Ovary (tissue), 9 donors: Measurements from ENCODE around the gene IPO9. TPM values are rescaled to one million over a fixed set of nuclear protein-coding genes. Genes with fewer than 3 reads are reported as not detected.

Source experiments
- DNase-seq, 5 donors: peaks; one replicate each; pipeline ENCODE4 v3.0.0-alpha.2; 2019 to 2020
- H3K27ac ChIP-seq, 2 donors: fragments of 200-600 bp; one replicate each; pipeline versions ENCODE4 v1.5.1 to v1.8.0; 2019 to 2022
- H3K27me3 ChIP-seq: fragments of 200-600 bp; one replicate; pipeline ENCODE4 v1.8.0; 2022
- H3K36me3 ChIP-seq: fragments of 200-600 bp; sonication (generic); one replicate; pipeline ENCODE4 v1.5.1; 2019
- H3K4me1 ChIP-seq: one replicate; pipeline ENCODE4 v1.8.1; 2013; ENCODE audit warnings: mild to moderate bottlenecking, moderate library complexity; ENCODE audit not compliant: insufficient read depth
- H3K4me3 ChIP-seq: fragments of 200-600 bp; sonication (generic); one replicate; pipeline ENCODE4 v1.5.1; 2017
- H3K9me3 ChIP-seq, 2 donors: fragments of 200-600 bp in 1 of 2; sonication (generic) in 1 of 2; one replicate each; pipeline versions ENCODE4 v1.5.1 to v1.8.1; 2013 to 2019; ENCODE audit warnings: mild to moderate bottlenecking in 1 of 2, moderate library complexity in 1 of 2
- EP300 ChIP-seq: sonication (generic); formaldehyde crosslinking; IDR thresholded peaks from one replicate; pipeline ENCODE4 v1.6.1; 2017; ENCODE audit warnings: antibody characterized with exemption
- POLR2A ChIP-seq: fragments of 450-650 bp; IDR thresholded peaks from one replicate; pipeline ENCODE4 v1.6.1; 2017; ENCODE audit warnings: antibody characterized with exemption, mild to moderate bottlenecking, moderate library complexity
- WGBS, 3 donors: extraction: QIAGEN DNeasy Blood & Tissue Kit in 1 of 3; methylation state at CpG; one replicate each; pipeline versions ENCODE4 v1.1.5 to v1.1.7; 2013 to 2017; 5-methylcytosine and 5-hydroxymethylcytosine counted together
- intact Hi-C, 4 donors: fragments of 100-400 bp; cut with DNase I; formaldehyde crosslinking; loops; one replicate each; pipeline versions ENCODE4 v1.11.0 to v1.15.1; 2022 to 2023
- polyA plus RNA-seq, 2 donors: library from polyadenylated mRNA; stranded (reverse); fragments of 200-250 nt in 1 of 2; fragments of 350-450 nt in 1 of 2; fragmentation: Illumina TruSeq in 1 of 2; extraction: RNeasy Lipid Tissue Mini Kit (QIAGEN cat#74804) in 1 of 2; gene quantifications; one replicate each; pipeline ENCODE4 v1.2.3, GENCODE V29; 2013 to 2014
- total RNA-seq, 7 donors: library from RNA; depleted of rRNA in 2 of 7; stranded (reverse); fragments of >200 nt in 2 of 7; fragmentation: NEBNext Ultra II Directional in 3 of 7; extraction: Animal tissue kit (Norgen Biotek cat#: 25700) in 3 of 7; gene quantifications; one replicate each; pipeline versions ENCODE4 v1.1.0 to v1.2.4, GENCODE V29; 2016 to 2023
- TF ChIP-seq, protein P1 (sequence below), 3 donors: fragments of 450-650 bp in 2 of 3; fragments of 200-600 bp in 1 of 3; IDR thresholded peaks; one replicate each; pipeline versions ENCODE4 v1.5.1 to v1.8.0; 2016 to 2022; ENCODE audit warnings: antibody characterized with exemption in 3 of 3, mild to moderate bottlenecking in 1 of 3
- donor health status: DM: no; HTN: no; CAD: no; lungs with moderate emphysema.
- donor health status: DM: no; HTN: no; CAD: no.
- donor health status: Bipolar disorder and iron deficiency.
- donor health status: DM: yes; HTN: yes; CAD: no.
- donor health status: DM: no; HTN: no; CAD: no.
- donor health status: DM: yes; HTN: yes; CAD: no.

IPO9 gene
- total and polyA plus RNA-seq, 9 donors = 12.9 to 43.8 (median 39.4) TPM

- DNase-seq = no peak
- TF ChIP-seq, protein P1, sequence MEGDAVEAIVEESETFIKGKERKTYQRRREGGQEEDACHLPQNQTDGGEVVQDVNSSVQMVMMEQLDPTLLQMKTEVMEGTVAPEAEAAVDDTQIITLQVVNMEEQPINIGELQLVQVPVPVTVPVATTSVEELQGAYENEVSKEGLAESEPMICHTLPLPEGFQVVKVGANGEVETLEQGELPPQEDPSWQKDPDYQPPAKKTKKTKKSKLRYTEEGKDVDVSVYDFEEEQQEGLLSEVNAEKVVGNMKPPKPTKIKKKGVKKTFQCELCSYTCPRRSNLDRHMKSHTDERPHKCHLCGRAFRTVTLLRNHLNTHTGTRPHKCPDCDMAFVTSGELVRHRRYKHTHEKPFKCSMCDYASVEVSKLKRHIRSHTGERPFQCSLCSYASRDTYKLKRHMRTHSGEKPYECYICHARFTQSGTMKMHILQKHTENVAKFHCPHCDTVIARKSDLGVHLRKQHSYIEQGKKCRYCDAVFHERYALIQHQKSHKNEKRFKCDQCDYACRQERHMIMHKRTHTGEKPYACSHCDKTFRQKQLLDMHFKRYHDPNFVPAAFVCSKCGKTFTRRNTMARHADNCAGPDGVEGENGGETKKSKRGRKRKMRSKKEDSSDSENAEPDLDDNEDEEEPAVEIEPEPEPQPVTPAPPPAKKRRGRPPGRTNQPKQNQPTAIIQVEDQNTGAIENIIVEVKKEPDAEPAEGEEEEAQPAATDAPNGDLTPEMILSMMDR (IDR thresholded peaks at IDR 0.05) = no peak
- TF ChIP-seq POLR2A (no peak), EP300 (no peak)
- Histone ChIP-seq H3K27me3 (no peaks in the 10 kb centered on the region), H3K36me3 (no peaks in the 10 kb centered on the region), H3K9me3 (no peaks in the 10 kb centered on the region), H3K4me3 (no peak overlapping the region), H3K27ac (no peak overlapping the region), H3K4me1 (no peaks in the 10 kb centered on the region)
- intact Hi-C loops = loop anchor here in 1 of 4 donors (5.0 kb wide), 1 partner anchor 96 kb away; no protein-coding TSS in a partner anchor
- WGBS, 3 donors = 64 to 73% (median 67%) methylated on average over 8 of the region's 8 CpGs
These were observed 47.3 kb downstream of the IPO9 start for GRCh38 chr1:201876148-201876818.

DNA sequence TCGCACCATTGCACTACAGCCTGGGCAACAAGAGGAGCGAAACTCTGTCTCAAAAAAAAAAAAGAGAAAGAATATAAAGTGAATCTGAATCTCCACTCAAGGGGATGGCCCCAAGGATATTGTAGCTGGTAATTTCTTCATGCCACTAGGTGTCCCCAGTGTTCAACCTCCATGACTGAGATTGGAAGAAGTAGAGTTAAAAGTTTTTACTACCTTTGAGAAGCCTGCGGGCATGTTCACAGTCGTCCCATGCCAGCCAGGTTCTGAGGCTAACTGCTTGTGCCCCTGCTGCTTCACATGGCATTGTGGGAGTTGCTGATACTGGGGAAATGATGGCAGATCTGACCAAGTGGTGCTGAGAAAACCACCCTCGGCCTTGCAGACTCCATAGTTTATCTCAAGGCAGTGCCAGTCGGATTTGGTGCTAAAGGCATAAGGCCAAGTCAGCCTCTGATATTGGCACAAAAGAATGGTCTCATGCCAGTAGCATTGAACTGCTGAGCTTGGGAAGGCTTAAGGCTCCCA is 49.0 kb downstream of the IPO9 start:
- peak in 1 of 5 donors; percentile 54 for DNase-seq
- H3K4me3 ChIP-seq = no peak overlapping the region
- no peaks in the 10 kb centered on the region for H3K4me1 ChIP-seq
- H3K9me3 ChIP-seq = no peaks in the 10 kb centered on the region
- no peaks in the 10 kb centered on the region for H3K36me3 ChIP-seq
- intact Hi-C loops = loop anchor here in 1 of 4 donors (5.0 kb wide), 1 partner anchor 94 kb away; no protein-coding TSS in a partner anchor
- H3K27me3 ChIP-seq = no peaks in the 10 kb centered on the region
- WGBS, 3 donors = 36 to 39% (median 37%) methylated on average over 6 of the region's 6 CpGs
- H3K27ac ChIP-seq = peak overlapping the region in 1 of 2 donors; percentile 63
- TF ChIP-seq POLR2A (no peak), EP300 (no peak)
- TF ChIP-seq, protein P1 (IDR thresholded peaks at IDR 0.05) = peak; percentile 50 to 57 (median 56)

GRCh38 chr1:201880928-201881571 is 52.1 kb downstream of the IPO9 start:
- H3K4me1 ChIP-seq = peaks cover 14% of the 10 kb centered on the region
- no peaks in the 10 kb centered on the region for H3K9me3 ChIP-seq
- no peaks in the 10 kb centered on the region for H3K36me3 ChIP-seq
- intact Hi-C loops = no loop called here
- no peak for DNase-seq
- TF ChIP-seq POLR2A = no peak
- no peak for TF ChIP-seq EP300
- TF ChIP-seq, protein P1 (IDR thresholded peaks at IDR 0.05) = no peak
- no peak overlapping the region for H3K27ac ChIP-seq
- H3K27me3 ChIP-seq = no peaks in the 10 kb centered on the region
- 44 to 57% (median 47%) methylated on average over 6 of the region's 6 CpGs for WGBS, 3 donors
- H3K4me3 ChIP-seq = no peak overlapping the region

DNA sequence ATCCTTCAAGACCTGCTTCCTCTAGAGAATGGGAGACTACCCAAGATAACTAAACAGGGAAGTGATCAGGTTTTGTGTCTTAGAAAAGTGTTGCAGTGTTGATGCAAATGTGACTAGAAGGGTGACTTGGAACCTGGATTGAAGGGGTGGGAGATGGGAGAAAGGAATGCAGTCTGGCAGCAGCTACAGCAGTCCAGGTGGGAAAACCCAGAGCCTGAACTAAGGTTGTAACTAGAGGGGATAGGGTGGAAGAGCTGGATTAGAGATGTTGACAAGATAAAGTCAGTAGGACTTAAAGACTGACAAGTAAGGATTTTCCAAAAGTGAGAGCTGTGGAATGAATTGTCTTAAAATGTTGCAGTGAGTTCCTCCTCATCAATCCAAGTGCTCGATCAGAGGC is 52.7 kb downstream of the IPO9 start:
- Histone ChIP-seq H3K36me3 (no peaks in the 10 kb centered on the region), H3K9me3 (no peaks in the 10 kb centered on the region), H3K27ac (no peak overlapping the region), H3K4me1 (peaks cover 14% of the 10 kb centered on the region), H3K4me3 (no peak overlapping the region), H3K27me3 (no peaks in the 10 kb centered on the region)
- TF ChIP-seq POLR2A = no peak
- TF ChIP-seq, protein P1 (IDR thresholded peaks at IDR 0.05) = no peak
- no peak for TF ChIP-seq EP300
- intact Hi-C loops = no loop called here
- no peak for DNase-seq
- 55 to 74% (median 69%) methylated on average over 1 of the region's 1 CpG for WGBS, 3 donors
